HG03108 (cell line): ENCODE data around the gene BLTP1.
"Not testable (repeated sequence)": the region's sequence is repeated elsewhere in the genome, so short reads cannot be mapped to it uniquely, and the experiment has no call there.

ENCODE experiments used
- ATAC-seq: cut with Tn5 transposase; IDR thresholded peaks from one replicate; pipeline ENCODE4 v1.9.1; 2021; ENCODE audit warnings: moderate library complexity; ENCODE audit not compliant: unreplicated experiment

Gene BLTP1, protein sequence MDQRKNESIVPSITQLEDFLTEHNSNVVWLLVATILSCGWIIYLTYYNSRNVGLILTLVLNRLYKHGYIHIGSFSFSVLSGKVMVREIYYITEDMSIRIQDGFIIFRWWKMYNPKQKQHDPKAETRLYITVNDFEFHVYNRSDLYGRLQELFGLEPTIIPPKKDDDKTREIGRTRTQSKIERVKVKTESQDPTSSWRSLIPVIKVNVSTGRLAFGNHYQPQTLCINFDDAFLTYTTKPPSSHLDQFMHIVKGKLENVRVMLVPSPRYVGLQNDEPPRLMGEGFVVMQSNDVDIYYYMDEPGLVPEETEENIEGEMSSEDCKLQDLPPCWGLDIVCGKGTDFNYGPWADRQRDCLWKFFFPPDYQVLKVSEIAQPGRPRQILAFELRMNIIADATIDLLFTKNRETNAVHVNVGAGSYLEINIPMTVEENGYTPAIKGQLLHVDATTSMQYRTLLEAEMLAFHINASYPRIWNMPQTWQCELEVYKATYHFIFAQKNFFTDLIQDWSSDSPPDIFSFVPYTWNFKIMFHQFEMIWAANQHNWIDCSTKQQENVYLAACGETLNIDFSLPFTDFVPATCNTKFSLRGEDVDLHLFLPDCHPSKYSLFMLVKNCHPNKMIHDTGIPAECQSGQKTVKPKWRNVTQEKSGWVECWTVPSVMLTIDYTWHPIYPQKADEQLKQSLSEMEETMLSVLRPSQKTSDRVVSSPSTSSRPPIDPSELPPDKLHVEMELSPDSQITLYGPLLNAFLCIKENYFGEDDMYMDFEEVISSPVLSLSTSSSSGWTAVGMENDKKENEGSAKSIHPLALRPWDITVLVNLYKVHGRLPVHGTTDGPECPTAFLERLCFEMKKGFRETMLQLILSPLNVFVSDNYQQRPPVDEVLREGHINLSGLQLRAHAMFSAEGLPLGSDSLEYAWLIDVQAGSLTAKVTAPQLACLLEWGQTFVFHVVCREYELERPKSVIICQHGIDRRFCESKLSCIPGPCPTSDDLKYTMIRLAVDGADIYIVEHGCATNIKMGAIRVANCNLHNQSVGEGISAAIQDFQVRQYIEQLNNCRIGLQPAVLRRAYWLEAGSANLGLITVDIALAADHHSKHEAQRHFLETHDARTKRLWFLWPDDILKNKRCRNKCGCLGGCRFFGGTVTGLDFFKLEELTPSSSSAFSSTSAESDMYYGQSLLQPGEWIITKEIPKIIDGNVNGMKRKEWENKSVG (N-terminal part only)

DNA sequence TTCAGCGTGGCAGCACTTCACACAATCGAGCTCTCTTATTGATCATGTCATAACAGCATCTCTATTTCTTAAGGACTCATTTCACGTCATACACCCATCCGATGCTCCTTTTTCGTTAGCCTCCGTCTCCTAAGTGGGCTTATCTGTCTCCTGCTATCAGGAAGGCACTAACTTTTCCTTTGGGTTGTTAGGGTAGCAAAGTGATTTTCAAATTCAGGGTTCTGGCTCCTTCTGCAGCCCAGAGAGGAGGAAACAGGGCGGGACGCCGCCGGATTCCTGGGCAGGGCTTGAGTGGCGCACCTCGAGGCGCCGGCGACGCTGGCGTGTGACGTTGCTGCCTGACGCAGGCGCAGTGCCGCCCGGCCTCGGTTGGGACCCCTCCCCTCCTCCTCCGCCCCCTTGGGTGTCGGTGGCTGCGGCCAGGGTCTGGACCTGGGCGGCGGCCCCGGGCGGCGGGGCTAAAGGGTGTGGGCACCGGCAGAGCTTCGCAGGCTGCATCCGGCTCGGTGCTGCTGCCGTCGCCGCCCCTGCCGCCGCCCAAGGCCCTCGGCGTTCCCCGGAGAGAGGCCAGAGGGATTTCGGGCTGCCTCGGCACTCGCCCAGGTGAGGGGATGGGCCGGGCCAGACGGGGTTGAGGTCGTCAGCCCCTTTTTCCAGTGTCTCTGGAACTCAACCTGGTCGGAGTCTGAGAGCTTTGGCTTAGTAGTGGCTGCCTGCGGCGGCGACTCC lies at the start of gene BLTP1:
Gene BLTP1 (plus strand): TSS at position 350 of the 729 bp plus-strand sequence. CDS start 18,317 bp downstream, outside the sequence.
- peak; percentile 98 for ATAC-seq

DNA sequence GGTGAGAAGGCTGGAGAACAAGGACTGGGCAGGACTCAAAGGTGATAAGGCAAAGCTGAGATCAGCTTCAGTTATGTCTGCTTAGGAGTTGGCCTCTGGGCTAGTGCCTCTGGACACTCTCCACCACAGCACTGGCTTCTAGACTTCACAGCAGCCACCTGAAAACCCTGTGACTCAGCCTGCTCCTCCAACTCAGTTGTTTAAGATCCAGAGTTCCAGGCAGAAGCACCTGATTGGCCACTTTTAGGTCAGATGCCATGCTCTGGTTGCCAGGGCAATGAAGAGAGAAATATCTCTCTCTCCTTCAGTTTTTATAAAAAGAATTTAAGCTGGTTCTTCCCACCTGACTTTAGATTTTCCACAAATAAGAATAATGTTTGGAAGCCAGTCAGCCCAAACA lies 47.9 kb upstream of the BLTP1 start:
- ATAC-seq = no peak

DNA sequence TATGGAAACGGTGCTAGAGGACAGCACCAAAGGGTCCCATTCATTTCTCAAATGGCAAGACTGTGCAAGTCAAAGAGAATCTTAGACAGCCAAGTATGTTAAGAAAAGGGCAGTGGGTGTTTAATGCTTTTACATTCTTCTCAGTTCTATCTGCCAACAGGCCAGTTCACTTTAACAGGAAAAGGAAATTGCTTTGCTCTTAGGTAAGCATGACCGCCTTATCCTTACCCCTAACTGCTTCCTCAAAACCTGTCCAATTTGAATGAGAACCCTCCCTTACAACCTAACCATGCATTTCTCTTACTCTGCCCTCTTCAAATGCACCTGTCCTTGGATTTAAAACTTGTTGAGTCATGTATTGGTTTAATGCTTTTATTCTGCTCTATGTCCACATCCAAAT lies 44.5 kb upstream of the BLTP1 start:
- ATAC-seq = no peak

DNA sequence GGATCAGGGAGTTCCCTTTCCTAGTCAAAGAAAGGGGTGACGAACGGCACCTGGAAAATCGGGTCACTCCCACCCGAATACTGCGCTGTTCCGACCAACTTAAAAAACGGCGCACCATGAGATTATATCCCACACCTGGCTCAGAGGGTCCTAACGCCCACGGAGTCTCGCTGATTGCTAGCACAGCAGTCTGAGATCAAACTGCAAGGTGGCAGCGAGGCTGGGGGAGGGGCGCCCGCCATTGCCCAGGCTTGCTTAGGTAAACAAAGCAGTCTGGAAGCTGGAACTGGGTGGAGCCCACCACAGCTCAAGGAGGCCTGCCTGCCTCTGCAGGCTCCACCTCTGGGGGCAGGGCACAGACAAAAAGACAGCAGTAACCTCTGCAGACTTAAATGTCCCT lies 41.8 kb upstream of the BLTP1 start:
- not testable (repeated sequence) for ATAC-seq

DNA sequence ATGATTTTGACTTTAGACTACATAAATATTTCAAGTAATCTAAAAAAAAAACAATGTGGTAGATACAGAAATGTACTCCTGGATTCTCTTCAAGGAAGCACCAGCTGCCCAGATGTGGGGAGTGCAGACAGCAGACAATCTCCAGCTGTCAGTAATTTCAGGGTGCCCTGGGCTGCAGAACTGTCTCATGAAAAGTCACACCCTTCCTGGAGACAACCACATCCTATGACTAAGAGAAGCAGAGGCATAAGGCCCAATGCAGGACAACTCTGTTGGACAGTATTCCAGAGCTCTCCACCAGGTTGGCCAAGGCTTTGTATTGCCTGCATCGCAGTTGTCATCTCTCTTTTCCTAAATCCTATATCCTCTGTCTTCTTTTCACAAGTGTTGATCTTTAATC lies 34.4 kb upstream of the BLTP1 start:
- no peak for ATAC-seq

DNA sequence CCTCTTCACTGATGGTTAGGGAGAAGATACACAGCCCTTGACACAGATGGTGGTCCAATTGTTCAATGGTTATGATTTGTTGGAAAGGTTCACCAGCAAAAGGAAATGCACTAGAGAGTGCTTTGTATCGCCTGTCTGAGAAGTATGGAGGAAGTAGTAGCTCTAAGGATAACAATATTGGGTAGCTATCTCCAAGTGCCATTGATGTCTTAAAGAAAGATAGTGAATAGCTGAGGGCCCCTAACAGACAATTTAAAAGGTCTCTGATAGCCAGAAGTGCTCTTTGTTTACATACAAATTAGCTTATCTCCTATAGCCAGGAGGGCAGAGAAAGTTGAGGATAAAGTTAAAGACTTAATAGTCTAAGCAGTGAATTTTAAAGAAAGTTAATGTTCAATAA lies 33.9 kb upstream of the BLTP1 start:
- ATAC-seq = no peak

DNA sequence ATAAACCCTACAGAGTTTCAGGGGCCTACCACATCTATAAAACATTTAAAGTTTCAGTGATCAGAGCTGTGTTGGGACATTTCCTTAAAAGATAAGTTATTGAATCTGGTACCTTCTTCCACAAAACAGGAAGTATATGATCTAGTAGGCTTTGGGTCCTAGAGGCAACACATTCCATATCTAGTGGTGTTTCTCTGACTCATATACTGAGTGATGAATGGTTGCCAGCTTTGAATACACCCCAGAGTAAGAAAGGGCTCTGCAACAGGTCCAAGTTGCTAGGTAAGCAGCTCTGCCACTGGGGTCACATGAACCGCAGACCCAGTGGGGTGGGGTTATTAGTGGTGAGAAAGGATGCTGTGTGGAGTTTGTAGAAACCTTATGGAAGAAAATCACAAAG lies 32.4 kb upstream of the BLTP1 start:
- no peak for ATAC-seq

DNA sequence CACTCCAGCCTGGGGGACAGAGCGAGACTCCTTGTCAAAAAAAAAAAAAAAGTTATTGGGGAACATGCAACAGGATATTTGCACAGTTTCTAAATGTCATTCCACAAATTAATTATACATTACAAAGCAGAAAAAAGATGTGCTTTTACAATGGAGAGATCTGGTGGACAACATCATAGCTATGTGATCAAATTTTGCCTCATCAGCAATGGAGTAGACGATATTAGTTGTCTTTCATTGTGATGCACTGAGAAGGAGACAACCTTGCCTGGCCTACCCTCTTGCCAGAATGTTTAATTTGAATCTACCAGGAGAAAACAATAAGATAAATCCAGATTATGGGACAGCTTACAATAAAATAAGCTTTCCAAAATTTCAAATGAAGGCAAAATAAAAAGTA lies 30.5 kb upstream of the BLTP1 start:
- ATAC-seq = no peak

DNA sequence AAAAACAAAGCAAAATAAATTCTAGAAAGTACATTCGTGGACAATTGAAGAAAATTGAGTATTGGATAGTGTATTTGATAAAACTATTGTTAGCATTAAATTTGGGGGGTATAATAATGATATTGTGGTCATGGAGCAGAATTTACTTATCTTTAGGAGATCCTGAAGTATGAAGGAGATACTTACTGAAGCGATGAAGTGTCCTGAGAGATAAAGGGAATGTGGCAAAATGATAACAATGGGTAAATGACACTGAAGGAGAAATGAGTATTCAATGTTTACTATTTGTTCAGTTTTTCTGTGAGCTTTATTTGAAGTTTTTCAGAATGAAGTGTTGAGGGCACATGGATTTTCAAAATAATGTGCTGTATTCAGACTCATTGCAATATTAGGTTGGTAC lies 30.0 kb upstream of the BLTP1 start:
- no peak for ATAC-seq

DNA sequence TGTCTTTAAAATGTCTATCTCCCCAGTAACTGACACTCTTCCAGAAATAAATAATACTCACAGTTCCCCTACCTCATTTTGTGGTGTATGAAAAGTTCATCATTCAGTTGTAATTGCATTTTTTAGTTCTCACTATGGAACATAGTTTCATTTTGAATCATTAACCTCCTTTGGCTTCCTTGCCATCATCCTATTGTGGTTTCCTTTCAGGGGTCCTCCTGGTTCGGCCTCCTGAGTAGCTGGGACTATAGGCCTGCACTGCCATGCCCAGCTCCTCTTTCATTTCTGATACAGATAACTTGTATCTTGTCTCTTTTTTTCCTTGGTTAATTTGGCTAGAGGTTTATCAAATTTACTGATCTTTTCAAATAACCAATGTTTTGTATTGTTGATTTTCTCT lies 23.1 kb upstream of the BLTP1 start:
- no peak for ATAC-seq

DNA sequence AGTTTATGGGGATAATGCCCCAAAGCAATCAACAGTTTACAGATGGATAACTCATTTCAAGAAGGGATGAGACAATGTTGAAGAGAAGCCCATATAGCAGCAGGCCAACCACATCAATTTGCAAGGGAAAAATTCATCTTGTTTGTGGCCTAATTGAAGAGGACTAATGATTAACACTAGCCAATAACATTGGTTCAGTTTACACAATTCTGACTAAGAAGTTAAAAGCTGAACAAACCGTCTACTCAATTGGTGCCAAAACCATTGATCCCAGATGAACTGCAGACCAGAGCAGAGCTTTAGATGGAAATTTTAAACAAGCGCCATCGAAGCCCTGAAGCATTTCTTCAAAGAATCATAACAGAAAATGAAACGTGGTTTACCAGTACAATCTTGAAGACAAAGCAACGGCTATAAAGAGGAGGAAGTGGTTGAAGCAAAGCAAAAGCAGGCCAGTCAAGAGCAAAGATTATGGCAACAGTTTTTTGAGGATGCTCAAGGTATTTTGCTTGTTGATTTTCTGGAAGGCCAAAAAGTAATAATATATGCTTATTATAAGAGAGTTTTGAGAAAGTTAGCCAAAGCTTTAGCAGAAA lies 20.5 kb upstream of the BLTP1 start:
- ATAC-seq = peak; percentile 56

DNA sequence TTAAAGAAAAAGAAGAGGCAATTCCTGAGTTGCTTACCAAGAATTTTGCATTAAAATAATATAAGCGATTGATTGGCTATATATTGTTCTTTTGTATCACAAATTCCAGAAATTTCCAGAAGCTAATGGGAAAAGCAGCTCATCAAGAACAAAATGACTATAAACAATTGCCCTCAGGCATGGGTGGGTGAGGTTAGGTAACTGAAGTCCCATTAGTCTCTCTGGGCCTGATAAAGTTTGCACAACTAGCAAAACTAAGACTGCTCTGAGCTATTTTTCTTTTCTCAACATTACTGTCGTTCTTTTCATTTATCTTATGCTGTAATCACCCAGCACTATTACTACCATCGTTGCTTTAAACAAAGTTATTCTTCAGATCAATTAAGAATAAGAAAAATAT lies 19.2 kb upstream of the BLTP1 start:
- no peak for ATAC-seq

DNA sequence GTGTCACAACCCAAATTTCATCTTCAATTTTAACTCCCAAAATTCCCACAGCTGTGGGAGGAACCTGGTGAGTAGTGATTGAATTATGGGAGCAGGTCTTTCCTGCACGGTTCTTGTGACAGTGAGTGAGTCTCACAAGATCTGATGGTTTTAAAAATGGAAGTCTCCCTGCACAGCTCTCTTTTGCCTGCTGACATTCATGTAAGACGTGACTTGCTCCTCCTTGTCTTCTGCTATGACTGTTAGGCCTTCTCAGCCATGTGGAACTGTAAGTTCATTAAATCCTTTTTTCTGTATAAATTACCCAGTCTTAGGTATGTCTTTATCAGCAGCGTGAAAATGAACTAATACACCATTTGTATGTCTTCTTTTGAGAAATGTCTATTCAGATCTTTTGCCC lies 13.0 kb upstream of the BLTP1 start:
- ATAC-seq = no peak

DNA sequence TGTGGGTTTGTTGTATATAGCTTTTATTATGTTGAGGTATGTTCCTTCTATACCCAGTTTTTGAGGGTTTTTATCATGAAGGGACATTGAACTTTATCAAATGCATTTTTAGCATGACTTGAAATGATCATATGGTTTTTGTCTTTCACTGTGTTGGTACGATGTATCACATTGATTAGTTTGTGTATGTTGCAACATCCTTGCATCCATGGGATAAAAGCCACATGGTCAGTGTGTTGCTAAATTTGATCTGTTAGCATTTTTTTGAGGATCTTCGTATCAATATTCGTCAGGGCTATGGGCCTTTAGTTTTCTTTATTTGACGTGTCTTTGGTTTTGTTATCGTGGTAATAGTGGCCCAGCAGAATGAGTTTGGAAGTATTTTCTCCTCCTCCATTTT lies 11.3 kb upstream of the BLTP1 start:
- no peak for ATAC-seq

DNA sequence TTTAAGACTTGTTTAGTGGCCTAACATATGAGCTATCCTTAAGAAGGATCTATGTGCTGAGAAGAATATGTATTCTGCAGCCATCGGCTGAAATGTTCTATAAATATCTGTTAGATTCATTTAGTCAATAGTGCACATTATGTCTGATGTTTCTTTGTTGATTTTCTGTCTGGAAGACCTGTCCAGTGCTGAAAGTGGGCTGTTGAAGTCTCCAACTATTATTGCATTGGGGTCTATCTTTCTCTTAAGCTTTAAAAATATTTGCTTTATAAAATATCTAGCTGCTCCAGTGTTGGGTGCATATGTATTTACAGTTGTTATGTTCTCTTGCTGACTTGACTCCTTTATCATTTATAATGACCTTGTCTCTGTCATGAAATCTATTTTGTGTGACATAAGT lies 9.4 kb upstream of the BLTP1 start:
- no peak for ATAC-seq

DNA sequence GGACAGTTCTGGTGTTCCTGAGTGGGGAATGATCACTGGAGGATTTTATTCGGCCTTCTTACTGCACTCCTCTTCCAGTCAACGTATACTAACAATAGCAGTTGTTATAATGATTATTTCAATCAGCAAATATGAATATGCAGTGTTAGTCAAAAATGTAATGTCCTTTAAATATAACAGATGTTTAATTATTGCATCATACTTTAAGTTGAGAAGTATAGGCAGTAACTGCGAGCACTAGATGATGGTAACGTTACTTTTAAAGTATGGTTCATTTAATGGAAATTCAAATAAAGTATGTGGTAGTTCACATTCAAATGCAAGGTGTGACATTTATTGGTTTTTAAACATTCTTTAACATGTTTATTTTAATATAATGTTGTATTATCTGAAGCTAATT lies 5.5 kb upstream of the BLTP1 start:
- no peak for ATAC-seq

DNA sequence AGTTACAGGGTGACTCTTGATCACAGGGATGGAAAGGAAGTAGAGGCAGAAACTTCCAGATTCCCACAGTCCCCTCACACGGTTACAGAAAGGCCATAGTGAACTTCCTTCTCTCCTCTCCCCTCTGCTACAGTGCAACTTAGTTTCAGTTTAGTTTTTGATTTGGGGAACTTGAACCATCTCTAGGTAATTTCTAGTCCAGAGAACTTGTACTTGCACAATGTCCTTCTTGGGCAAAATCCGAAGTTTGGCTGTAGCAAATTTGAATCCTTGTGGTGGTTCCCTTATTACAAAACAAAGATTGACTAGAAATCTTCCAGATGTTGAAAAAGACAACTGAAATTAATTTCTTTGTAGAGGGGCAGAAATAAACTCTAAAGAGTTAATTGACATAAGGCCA lies 1.2 kb upstream of the BLTP1 start:
- no peak for ATAC-seq

DNA sequence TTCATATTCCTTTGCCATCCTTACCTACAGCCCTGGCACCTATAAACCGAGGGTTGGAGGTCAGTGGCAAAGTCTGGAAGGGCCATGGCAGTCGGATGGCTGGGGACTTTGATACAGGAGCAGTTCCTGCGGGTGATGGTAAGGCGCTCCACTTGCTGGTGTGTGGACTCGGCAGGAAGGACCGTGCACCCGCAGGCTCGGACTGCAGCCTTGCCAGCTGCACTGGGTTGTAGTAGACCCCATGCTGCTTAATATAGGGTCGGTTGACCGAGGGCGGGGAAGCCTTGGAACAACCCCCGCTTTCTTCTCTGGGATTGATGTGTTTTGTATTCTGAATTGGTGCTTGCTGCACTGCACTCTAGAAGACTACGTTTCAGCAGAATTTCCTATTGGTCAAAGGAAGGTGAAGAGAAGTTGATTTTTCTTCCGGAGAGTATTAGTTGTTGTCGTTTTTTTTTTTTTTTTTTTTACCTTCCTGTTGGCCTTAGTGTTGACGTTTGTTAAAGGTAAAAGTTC lies 638 bp downstream of the BLTP1 start:
- peak; percentile 36 for ATAC-seq

DNA sequence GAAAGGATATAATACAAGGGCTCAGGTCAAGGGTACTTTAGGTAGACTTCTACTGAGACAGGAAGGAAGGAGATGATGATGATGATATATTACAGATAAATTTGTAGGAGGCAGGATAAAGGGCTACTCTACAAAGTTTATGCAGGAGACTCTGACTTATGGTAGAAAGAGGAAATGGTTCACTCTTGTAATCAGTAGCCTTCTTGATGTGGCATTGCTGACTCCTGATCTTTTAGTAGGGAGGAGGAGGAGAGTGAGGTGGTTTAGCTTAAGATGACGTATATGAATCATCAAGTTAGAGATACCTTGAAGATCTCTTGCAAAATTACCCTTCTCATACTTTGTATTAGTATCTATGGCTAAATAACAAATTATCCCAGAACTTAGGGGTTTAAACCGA lies 4.7 kb downstream of the BLTP1 start:
- no peak for ATAC-seq

DNA sequence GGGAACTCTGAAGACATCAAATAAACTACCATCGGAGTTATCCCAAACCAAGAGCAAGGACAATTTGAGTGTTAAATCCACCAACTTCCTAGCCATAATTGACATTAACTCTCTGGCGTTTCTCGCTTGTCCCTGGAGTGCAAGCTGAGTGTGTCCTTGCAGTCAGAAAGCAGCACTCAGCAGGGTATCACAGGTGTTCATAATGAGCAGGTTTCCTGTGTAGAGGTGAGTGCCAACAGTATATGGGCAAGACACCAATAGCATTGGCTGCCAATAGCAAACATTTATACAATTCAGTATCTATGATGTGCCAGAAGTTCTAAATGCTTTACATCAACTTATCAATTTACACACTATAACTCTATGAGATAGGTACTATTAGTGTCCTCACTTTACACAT lies 11.2 kb downstream of the BLTP1 start:
- no peak for ATAC-seq
